Heart left ventricle (tissue), 16 donors: ENCODE results near the gene KRTAP10-8. TPM values are rescaled to one million over a fixed set of nuclear protein-coding genes. Genes with fewer than 3 reads are reported as not detected.

Experiments
- ATAC-seq, 4 donors: fragments of 200-7000 bp; cut with Tn5 transposase; one replicate each; pipeline ENCODE4 v1.9.1; 2020 to 2022; ENCODE audit warnings: moderate library complexity in 4 of 4, mild to moderate bottlenecking in 3 of 4, moderate number of reproducible peaks in 1 of 4
- DNase-seq, 5 donors: peaks; one replicate each; pipeline ENCODE4 v3.0.0-alpha.2; 2020
- H3K27ac ChIP-seq, 12 donors: fragments of 200-600 bp; sonication (generic) in 4 of 12; one replicate each; pipeline versions ENCODE4 v1.5.0 to v1.8.0; 2016 to 2022; ENCODE audit warnings: mild to moderate bottlenecking in 2 of 12
- H3K27me3 ChIP-seq, 9 donors: fragments of 200-600 bp; sonication (generic) in 2 of 9; one replicate each; pipeline versions ENCODE4 v1.5.1 to v1.8.0; 2016 to 2022; ENCODE audit warnings: mild to moderate bottlenecking in 3 of 9
- H3K36me3 ChIP-seq, 9 donors: fragments of 200-600 bp; sonication (generic) in 2 of 9; one replicate each; pipeline versions ENCODE4 v1.5.0 to v1.8.0; 2018 to 2022; ENCODE audit warnings: mild to moderate bottlenecking in 2 of 9
- H3K4me1 ChIP-seq, 12 donors: fragments of 200-600 bp; sonication (generic) in 4 of 12; one replicate each; pipeline versions ENCODE4 v1.5.0 to v1.8.0; 2016 to 2022; ENCODE audit warnings: mild to moderate bottlenecking in 3 of 12
- H3K4me3 ChIP-seq, 12 donors: fragments of 200-600 bp; sonication (generic) in 4 of 12; one replicate each; pipeline versions ENCODE4 v1.5.0 to v1.8.0; 2017 to 2022; ENCODE audit warnings: mild to moderate bottlenecking in 9 of 12, moderate library complexity in 4 of 12
- H3K9me3 ChIP-seq, 12 donors: fragments of 200-600 bp; sonication (generic) in 4 of 12; one replicate each; pipeline versions ENCODE4 v1.5.0 to v1.8.0; 2016 to 2022; ENCODE audit warnings: mild to moderate bottlenecking in 1 of 12
- CTCF ChIP-seq, 12 donors: fragments of 200-600 bp; sonication (generic) in 4 of 12; IDR thresholded peaks; one replicate each; pipeline versions ENCODE4 v1.5.0 to v1.8.0; 2018 to 2022; ENCODE audit warnings: antibody characterized with exemption in 12 of 12, mild to moderate bottlenecking in 5 of 12
- POLR2A ChIP-seq, 2 donors: fragments of 450-650 bp; IDR thresholded peaks; one replicate each; pipeline ENCODE4 v1.6.1; 2017; ENCODE audit warnings: antibody characterized with exemption in 2 of 2, mild to moderate bottlenecking in 2 of 2, moderate library complexity in 2 of 2
- WGBS, 4 donors: extraction: QIAGEN DNeasy Blood & Tissue Kit in 2 of 4; methylation state at CpG; one replicate each; pipeline versions ENCODE4 v1.1.5 to v1.1.7; 2013 to 2018; 5-methylcytosine and 5-hydroxymethylcytosine counted together
- intact Hi-C, 10 donors: fragments of 100-400 bp; cut with DNase I; formaldehyde crosslinking; loops; one replicate each; pipeline versions ENCODE4 v1.11.1 to v1.14.2; 2022
- polyA plus RNA-seq, 2 donors: library from polyadenylated mRNA; stranded (reverse); fragments of 200-250 nt; gene quantifications; one replicate each; pipeline ENCODE4 v1.2.3, GENCODE V29; 2013
- total RNA-seq, 9 donors: library from RNA; depleted of rRNA in 2 of 9; stranded (reverse); fragments of >200 nt in 2 of 9; fragmentation: NEBNext Ultra II Directional in 3 of 9; extraction: Animal tissue kit (Norgen Biotek cat#: 25700) in 3 of 9; gene quantifications; one replicate each; pipeline versions ENCODE4 v1.1.0 to v1.2.4, GENCODE V29; 2016 to 2023
- donor health status: ischemic (EF 13 %, LVEDD 7.1; RV severe dilation, severe dysfunction).
- donor health status: healthy with polysubstance abuse.
- donor health status: DM: no; HTN: yes; CAD: no.
- donor health status: DM: no; HTN: no; CAD: no.
- donor health status: ischemic (EF 25% LVEDD 6.9; RV normal size, moderate dysfunction).
- donor health status: ischemic (EF 25% LVEDD 5.7; RV mildly dilated, moderate dysfunction).
- donor health status: healthy.
- donor health status: DM: yes; HTN: yes; CAD: no.
- donor health status: ischemic (EF 35%, LVEDD 5.7; RV mildly dilated, moderate dysfunction).
- donor health status: nonischemic (EF 11% LVEDD 7.7; RV severe dilation, severe dysfunction).
- donor health status: DM: yes; HTN: yes; CAD: no.
- donor health status: PGD.
- donor health status: ischemic (EF 29% LVEDD 5.4; RV normal size, mild dysfunction).
- donor health status: nonischemic (EF 23%, LVEDD 6.1; RV moderate dilation, normal function).

KRTAP10-8 gene
- total and polyA plus RNA-seq, 11 donors: not detected

- intact Hi-C loops: no loop called here
- DNase-seq (no peak), ATAC-seq (no peak)
- no peaks in the 10 kb centered on the region for H3K36me3 ChIP-seq
- no peak overlapping the region for H3K4me3 ChIP-seq
- H3K27me3 ChIP-seq: peaks cover 0 to 17% (median 0%) of the 10 kb centered on the region in 9 donors
- no peak overlapping the region for H3K27ac ChIP-seq
- TF ChIP-seq CTCF (IDR thresholded peaks at IDR 0.05): no peak
- no peak for TF ChIP-seq POLR2A (IDR thresholded peaks at IDR 0.05)
- WGBS, 4 donors: 38 to 47% (median 42%) methylated on average over 18 to 21 of the region's 21 CpGs
- H3K9me3 ChIP-seq: peaks cover 0 to 37% (median 9%) of the 10 kb centered on the region in 12 donors
- no peaks in the 10 kb centered on the region for H3K4me1 ChIP-seq
These were observed 37.2 kb upstream of the KRTAP10-8 start for GRCh38 chr21:44574457-44575306.

GRCh38 chr21:44575307-44576024, 36.4 kb upstream of the KRTAP10-8 start:
- Histone ChIP-seq H3K36me3 (no peaks in the 10 kb centered on the region), H3K4me1 (no peaks in the 10 kb centered on the region), H3K27me3 (peaks cover 0 to 17% (median 0%) of the 10 kb centered on the region in 9 donors), H3K4me3 (no peak overlapping the region), H3K27ac (no peak overlapping the region), H3K9me3 (peaks cover 0 to 36% (median 9%) of the 10 kb centered on the region in 12 donors)
- DNase-seq: no peak
- intact Hi-C loops: no loop called here
- 83 to 87% (median 86%) methylated on average over 17 to 20 of the region's 20 CpGs for WGBS, 4 donors
- no peak for TF ChIP-seq CTCF (IDR thresholded peaks at IDR 0.05)
- TF ChIP-seq POLR2A (IDR thresholded peaks at IDR 0.05): no peak
- no peak for ATAC-seq

GRCh38 chr21:44576025-44576420, 35.9 kb upstream of the KRTAP10-8 start:
- Histone ChIP-seq H3K36me3 (no peaks in the 10 kb centered on the region), H3K27me3 (peaks cover 0 to 17% (median 0%) of the 10 kb centered on the region in 9 donors), H3K4me1 (no peaks in the 10 kb centered on the region), H3K4me3 (no peak overlapping the region), H3K27ac (no peak overlapping the region), H3K9me3 (peaks cover 0 to 36% (median 12%) of the 10 kb centered on the region in 12 donors)
- intact Hi-C loops: no loop called here
- ATAC-seq: no peak
- TF ChIP-seq CTCF (IDR thresholded peaks at IDR 0.05): no peak
- TF ChIP-seq POLR2A (IDR thresholded peaks at IDR 0.05): no peak
- DNase-seq: no peak
- WGBS, 4 donors: 84 to 88% (median 88%) methylated on average over 10 of the region's 10 CpGs
